Medulla oblongata (tissue), 1 donor: ENCODE measurements around the gene CEP83.
"Not testable (repeated sequence)": the region's sequence is repeated elsewhere in the genome, so short reads cannot be mapped to it uniquely, and the experiment has no call there.

Source experiments
- DNase-seq: peaks from one replicate; pipeline ENCODE4 v3.0.0-alpha.2; 2015; ENCODE audit errors: extremely low spot score

CEP83 gene

GRCh38 chr12:94430304-94430703, 29.4 kb downstream of the CEP83 start:
- no peak for DNase-seq

GRCh38 chr12:94429633-94430032, 30.0 kb downstream of the CEP83 start:
- DNase-seq: no peak

GRCh38 chr12:94429191-94429590, 30.5 kb downstream of the CEP83 start:
- DNase-seq: no peak

- DNase-seq: peak; percentile 11
Observed at GRCh38 chr12:94427501-94428381, 31.9 kb downstream of the CEP83 start.

GRCh38 chr12:94426049-94426448, 33.6 kb downstream of the CEP83 start:
- no peak for DNase-seq

GRCh38 chr12:94424830-94425229, 34.8 kb downstream of the CEP83 start:
- not testable (repeated sequence) for DNase-seq

GRCh38 chr12:94421868-94422740, 37.6 kb downstream of the CEP83 start:
- no peak for DNase-seq

- no peak for DNase-seq
Observed at GRCh38 chr12:94418517-94418916, 41.1 kb downstream of the CEP83 start.

GRCh38 chr12:94416613-94417012, 43.1 kb downstream of the CEP83 start:
- DNase-seq: no peak

GRCh38 chr12:94415066-94415465, 44.6 kb downstream of the CEP83 start:
- no peak for DNase-seq

- peak; percentile 14 for DNase-seq
Observed at GRCh38 chr12:94405413-94406116, 54.1 kb downstream of the CEP83 start.

GRCh38 chr12:94404854-94405253, 54.8 kb downstream of the CEP83 start:
- no peak for DNase-seq

- no peak for DNase-seq
Observed at GRCh38 chr12:94401326-94401725, 58.3 kb downstream of the CEP83 start.

- DNase-seq: not testable (repeated sequence)
Observed at GRCh38 chr12:94398685-94399084, 61.0 kb downstream of the CEP83 start.

GRCh38 chr12:94397401-94397800, 62.3 kb downstream of the CEP83 start:
- DNase-seq: no peak

GRCh38 chr12:94396014-94396413, 63.7 kb downstream of the CEP83 start:
- not testable (repeated sequence) for DNase-seq

GRCh38 chr12:94390130-94390485, 69.6 kb downstream of the CEP83 start:
- DNase-seq: no peak

GRCh38 chr12:94389482-94390129, 70.1 kb downstream of the CEP83 start:
- DNase-seq: not testable (repeated sequence)

GRCh38 chr12:94386422-94386821, 73.2 kb downstream of the CEP83 start:
- DNase-seq: no peak

GRCh38 chr12:94384030-94384429, 75.6 kb downstream of the CEP83 start:
- no peak for DNase-seq

GRCh38 chr12:94380507-94380906, 79.2 kb downstream of the CEP83 start:
- DNase-seq: no peak
